Lung (tissue), 12 donors: ENCODE measurements around the gene NUP43. TPM values are rescaled to one million over a fixed set of nuclear protein-coding genes. Genes with fewer than 3 reads are reported as not detected.
A peak's percentile ranks its signal among the peaks of the same experiment; 100 is the strongest.

Source experiments
- ATAC-seq: fragments of 200-7000 bp; cut with Tn5 transposase; one replicate; pipeline ENCODE4 v1.9.1; 2020; ENCODE audit warnings: moderate number of reproducible peaks; ENCODE audit not compliant: insufficient read depth, low FRiP score
- DNase-seq, 3 donors: peaks; one replicate each; pipeline ENCODE4 v3.0.0-alpha.2; 2013 to 2017
- H3K27ac ChIP-seq, 2 donors: one replicate each; pipeline ENCODE4 v1.5.1; 2013; ENCODE audit warnings: mild to moderate bottlenecking in 2 of 2, moderate library complexity in 2 of 2, control low read depth in 1 of 2, inconsistent platforms in 1 of 2, low read depth in 1 of 2, low read length in 1 of 2
- H3K27me3 ChIP-seq, 3 donors: one replicate each; pipeline ENCODE4 v1.5.1; 2013; ENCODE audit warnings: low read length in 2 of 3; ENCODE audit not compliant: control insufficient read depth in 3 of 3, insufficient read depth in 3 of 3
- H3K36me3 ChIP-seq, 4 donors: one replicate each; pipeline ENCODE4 v1.5.1; 2013; ENCODE audit warnings: low read length in 4 of 4, mild to moderate bottlenecking in 1 of 4, moderate library complexity in 1 of 4; ENCODE audit not compliant: control insufficient read depth in 4 of 4, insufficient read depth in 4 of 4
- H3K4me1 ChIP-seq, 5 donors: one replicate each; pipeline ENCODE4 v1.5.1; 2013; ENCODE audit warnings: low read length in 5 of 5, mild to moderate bottlenecking in 2 of 5, moderate library complexity in 1 of 5; ENCODE audit not compliant: control insufficient read depth in 5 of 5, insufficient read depth in 5 of 5
- H3K4me3 ChIP-seq: one replicate; pipeline ENCODE4 v1.5.1; 2013; ENCODE audit warnings: mild to moderate bottlenecking, control low read depth, moderate library complexity
- H3K9ac ChIP-seq, 2 donors: one replicate each; pipeline ENCODE4 v1.5.1; 2013; ENCODE audit warnings: low read length in 2 of 2, control low read depth in 1 of 2; ENCODE audit not compliant: insufficient read depth in 1 of 2
- H3K9me3 ChIP-seq, 4 donors: one replicate each; pipeline ENCODE4 v1.5.1; 2013; ENCODE audit warnings: low read length in 3 of 4, mild to moderate bottlenecking in 1 of 4, moderate library complexity in 1 of 4; ENCODE audit not compliant: control insufficient read depth in 4 of 4, insufficient read depth in 3 of 4
- CTCF ChIP-seq: IDR thresholded peaks from 2 replicates; pipeline ENCODE4 v1.5.1; 2012; ENCODE audit warnings: mild to moderate bottlenecking; ENCODE audit errors: control extremely low read depth, extremely low read depth
- WGBS, 2 donors: extraction: QIAGEN DNeasy Blood & Tissue Kit; methylation state at CpG; one replicate each; pipeline ENCODE4 v1.1.7; 2013; 5-methylcytosine and 5-hydroxymethylcytosine counted together
- polyA plus RNA-seq, 2 donors: library from polyadenylated mRNA; stranded (reverse); fragments of 200-250 nt; gene quantifications; one replicate each; pipeline ENCODE4 v1.2.1, GENCODE V29; 2013
- total RNA-seq, 2 donors: library from RNA; depleted of rRNA in 1 of 2; stranded (reverse); fragments of >200 nt in 1 of 2; gene quantifications; one replicate each; pipeline ENCODE4 v1.2.1, GENCODE V29; 2014 to 2021
- donor health status: control.
- donor health status: control.
- donor health status: Bipolar disorder and iron deficiency.
- donor health status: healthy.
- donor health status: DM: yes; HTN: yes; CAD: no.

The NUP43 gene
- total and polyA plus RNA-seq, 4 donors = 6.5 to 30.2 (median 19.8) TPM

GRCh38 chr6:149781715-149782114, 35.4 kb upstream of the NUP43 start:
- no peaks in the 10 kb centered on the region for H3K9me3 ChIP-seq
- DNase-seq (peak in 1 of 3 donors; percentile 4), ATAC-seq (peak; percentile 37)
- H3K36me3 ChIP-seq = peaks cover 4 to 12% (median 9%) of the 10 kb centered on the region in 4 donors
- H3K27ac ChIP-seq = no peak overlapping the region
- no peaks in the 10 kb centered on the region for H3K27me3 ChIP-seq
- no peak overlapping the region for H3K9ac ChIP-seq
- TF ChIP-seq CTCF = no peak
- no peaks in the 10 kb centered on the region for H3K4me1 ChIP-seq
- H3K4me3 ChIP-seq = no peak overlapping the region

- H3K36me3 ChIP-seq = peaks cover 4 to 19% (median 12%) of the 10 kb centered on the region in 4 donors
- DNase-seq = no peak
- ATAC-seq = no peak
- no peaks in the 10 kb centered on the region for H3K4me1 ChIP-seq
- no peak for TF ChIP-seq CTCF
- H3K4me3 ChIP-seq = no peak overlapping the region
- H3K9me3 ChIP-seq = no peaks in the 10 kb centered on the region
- no peak overlapping the region for H3K27ac ChIP-seq
- no peak overlapping the region for H3K9ac ChIP-seq
- WGBS, 2 donors = 51 to 81% methylated on average over 2 of the region's 2 CpGs
- H3K27me3 ChIP-seq = no peaks in the 10 kb centered on the region
These were observed 33.3 kb upstream of the NUP43 start for GRCh38 chr6:149779644-149779963.

GRCh38 chr6:149777624-149778023, 31.3 kb upstream of the NUP43 start:
- WGBS, 2 donors = 91 to 100% methylated on average over 1 of the region's 1 CpG

More at GRCh38 chr6:149777624-149778023, 31.3 kb upstream of the NUP43 start:
- H3K9ac ChIP-seq = no peak overlapping the region
- DNase-seq (no peak), ATAC-seq (no peak)
- H3K4me1 ChIP-seq = no peaks in the 10 kb centered on the region
- no peak for TF ChIP-seq CTCF
- H3K36me3 ChIP-seq = peaks cover 3 to 14% (median 10%) of the 10 kb centered on the region in 4 donors
- no peak overlapping the region for H3K4me3 ChIP-seq
- no peaks in the 10 kb centered on the region for H3K9me3 ChIP-seq
- H3K27me3 ChIP-seq = no peaks in the 10 kb centered on the region
- no peak overlapping the region for H3K27ac ChIP-seq
